Mammary epithelial cell (primary cell): Measurements from ENCODE around the gene GAP43.

Source experiments
- EZH2 ChIP-seq: IDR thresholded peaks from 2 replicates; pipeline ENCODE4 v1.6.1; 2012; ENCODE audit warnings: low read length, inconsistent platforms, borderline replicate concordance
- TF ChIP-seq, protein P1 (sequence below), 2 donors: IDR thresholded peaks in 1 of 2; conservative IDR thresholded peaks in 1 of 2; 2 replicates each; pipeline ENCODE4 v1.5.1; 2011 to 2012; ENCODE audit warnings: inconsistent platforms in 2 of 2, low read length in 2 of 2, mild to moderate bottlenecking in 2 of 2, control low read depth in 1 of 2, low read depth in 1 of 2; ENCODE audit not compliant: insufficient read depth in 1 of 2; ENCODE audit errors: extremely low read depth in 1 of 2

DNA sequence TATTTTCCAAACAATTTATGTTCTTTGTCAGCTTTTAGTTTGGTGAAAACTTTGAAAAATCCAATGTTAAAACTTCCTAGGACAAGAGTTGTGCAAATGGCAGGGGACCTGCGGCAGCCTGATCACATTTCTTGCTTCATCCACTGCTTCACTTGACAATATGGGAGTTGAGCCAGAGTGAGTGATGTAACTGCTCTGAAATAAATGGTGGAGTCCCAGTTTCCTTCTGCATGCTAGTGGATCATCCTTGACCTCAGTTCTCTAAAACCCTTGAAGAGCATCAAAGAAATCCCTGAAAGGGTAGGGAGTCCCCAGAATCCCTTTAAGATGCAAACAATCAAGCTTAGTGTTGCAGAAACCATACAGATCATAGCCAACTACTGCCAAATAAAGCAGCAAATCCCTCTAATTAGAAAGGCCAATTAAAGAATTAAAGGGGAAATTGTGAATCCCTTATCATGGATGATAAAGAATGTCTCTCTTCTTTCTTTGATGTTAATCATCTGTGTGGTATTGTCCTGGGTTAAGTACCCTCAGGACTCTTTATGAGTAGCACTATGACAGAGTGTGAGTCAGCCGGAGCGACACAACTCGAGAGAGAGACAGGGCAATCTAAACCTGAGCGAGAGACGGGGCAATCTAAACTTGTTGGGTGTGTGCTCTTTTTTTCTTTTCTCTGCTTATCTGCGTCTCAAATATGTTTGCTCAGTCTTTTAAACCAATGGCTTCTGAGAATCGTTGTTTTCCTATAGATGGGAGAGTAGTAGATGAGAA lies 41.8 kb upstream of the GAP43 start:
- TF ChIP-seq, protein P1, sequence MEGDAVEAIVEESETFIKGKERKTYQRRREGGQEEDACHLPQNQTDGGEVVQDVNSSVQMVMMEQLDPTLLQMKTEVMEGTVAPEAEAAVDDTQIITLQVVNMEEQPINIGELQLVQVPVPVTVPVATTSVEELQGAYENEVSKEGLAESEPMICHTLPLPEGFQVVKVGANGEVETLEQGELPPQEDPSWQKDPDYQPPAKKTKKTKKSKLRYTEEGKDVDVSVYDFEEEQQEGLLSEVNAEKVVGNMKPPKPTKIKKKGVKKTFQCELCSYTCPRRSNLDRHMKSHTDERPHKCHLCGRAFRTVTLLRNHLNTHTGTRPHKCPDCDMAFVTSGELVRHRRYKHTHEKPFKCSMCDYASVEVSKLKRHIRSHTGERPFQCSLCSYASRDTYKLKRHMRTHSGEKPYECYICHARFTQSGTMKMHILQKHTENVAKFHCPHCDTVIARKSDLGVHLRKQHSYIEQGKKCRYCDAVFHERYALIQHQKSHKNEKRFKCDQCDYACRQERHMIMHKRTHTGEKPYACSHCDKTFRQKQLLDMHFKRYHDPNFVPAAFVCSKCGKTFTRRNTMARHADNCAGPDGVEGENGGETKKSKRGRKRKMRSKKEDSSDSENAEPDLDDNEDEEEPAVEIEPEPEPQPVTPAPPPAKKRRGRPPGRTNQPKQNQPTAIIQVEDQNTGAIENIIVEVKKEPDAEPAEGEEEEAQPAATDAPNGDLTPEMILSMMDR (conservative IDR thresholded peaks at IDR 0.05 in 1 of 2, IDR thresholded peaks at IDR 0.05 in 1 of 2; ENCODE audit: extremely low read depth in 1 of 2, insufficient read depth in 1 of 2, low read depth in 1 of 2, low read length in 2 of 2) = no peak
- no peak for TF ChIP-seq EZH2
